ENCODE results near the gene MYBL2.

- TF ChIP-seq POLR2AphosphoS5 (IDR thresholded peaks at IDR 0.05) (no peak), CTCF (IDR thresholded peaks at IDR 0.05 in 8 of 11, conservative IDR thresholded peaks at IDR 0.05 in 3 of 11) (no peak)
Measured at GRCh38 chr20:43721097-43721428, 54.1 kb downstream of the MYBL2 start.

All from spleen (tissue), 7 donors.